CD4-positive, alpha-beta T cell (primary cell): Measurements from ENCODE around the gene GEMIN7. TPM values are rescaled to one million over a fixed set of nuclear protein-coding genes. Genes with fewer than 3 reads are reported as not detected.

ENCODE experiments used
- ATAC-seq: fragments of 200-7000 bp; cut with Tn5 transposase; one replicate; pipeline ENCODE4 v1.10.0; 2022; ENCODE audit warnings: mild to moderate bottlenecking; ENCODE audit not compliant: poor library complexity
- CTCF ChIA-PET: fragments of 350-600 bp; sonication (Branson Sonifier 250); formaldehyde crosslinking; loops from one replicate; lab custom pipeline; 2021; ENCODE audit warnings: antibody characterized with exemption, inconsistent platforms; lab: Charles Lee
- POLR2A ChIA-PET: fragments of 350-600 bp; sonication (Branson Sonifier 250); formaldehyde crosslinking; loops from one replicate; lab custom pipeline; 2021; ENCODE audit warnings: antibody characterized with exemption, inconsistent platforms; lab: Charles Lee
- DNase-seq, 14 experiments: peaks; one replicate each; pipeline ENCODE4 v3.0.0-alpha.2; 2013 to 2020; ENCODE audit warnings: mixed read lengths in 2 of 14
- H3K27ac ChIP-seq, 2 donors: one replicate each; pipeline versions ENCODE4 v1.5.1 to v1.7.0; 2013; ENCODE audit warnings: low read length in 2 of 2, low read depth in 1 of 2, mild to moderate bottlenecking in 1 of 2
- H3K27me3 ChIP-seq, 2 experiments: 1 replicate in 1 of 2; 2 replicates in 1 of 2; pipeline versions ENCODE4 v1.6.1 to v1.7.0; 2013; ENCODE audit warnings: low read length in 2 of 2, control low read depth in 1 of 2, mild to moderate bottlenecking in 1 of 2, moderate library complexity in 1 of 2; ENCODE audit not compliant: insufficient read depth in 2 of 2, control insufficient read depth in 1 of 2
- H3K36me3 ChIP-seq: one replicate; pipeline ENCODE4 v1.6.1; 2013; ENCODE audit warnings: low read length, control low read depth; ENCODE audit not compliant: insufficient read depth
- H3K4me1 ChIP-seq: one replicate; pipeline ENCODE4 v1.6.1; 2013; ENCODE audit warnings: low read length, control low read depth; ENCODE audit not compliant: insufficient read depth
- H3K4me3 ChIP-seq: one replicate; pipeline ENCODE4 v1.5.1; 2013; ENCODE audit warnings: mild to moderate bottlenecking, low read length, moderate library complexity
- H3K9me3 ChIP-seq, 2 experiments: 1 replicate in 1 of 2; 2 replicates in 1 of 2; pipeline versions ENCODE4 v1.6.1 to v1.7.0; 2013; ENCODE audit warnings: low read length in 2 of 2, mild to moderate bottlenecking in 2 of 2, control low read depth in 1 of 2, moderate library complexity in 1 of 2; ENCODE audit not compliant: control insufficient read depth in 1 of 2, insufficient read depth in 1 of 2
- H3K27ac Mint-ChIP-seq: one replicate; pipeline ENCODE4 v1.8.0; 2020; ENCODE audit warnings: mixed read lengths
- H3K27me3 Mint-ChIP-seq: one replicate; pipeline ENCODE4 v1.8.0; 2021; ENCODE audit warnings: mixed read lengths
- H3K36me3 Mint-ChIP-seq: one replicate; pipeline ENCODE4 v1.8.0; 2021; ENCODE audit warnings: low read depth, mixed read lengths
- H3K4me1 Mint-ChIP-seq: one replicate; pipeline ENCODE4 v1.8.0; 2021; ENCODE audit warnings: low read depth, mixed read lengths
- H3K4me3 Mint-ChIP-seq: one replicate; pipeline ENCODE4 v1.8.0; 2020; ENCODE audit warnings: mild to moderate bottlenecking, mixed read lengths
- H3K9me3 Mint-ChIP-seq: one replicate; pipeline ENCODE4 v1.8.0; 2020; ENCODE audit warnings: mixed read lengths
- CTCF ChIP-seq: fragments of 200-600 bp; IDR thresholded peaks from one replicate; pipeline ENCODE4 v1.8.0; 2022; ENCODE audit warnings: antibody characterized with exemption, mild to moderate bottlenecking
- intact Hi-C, 2 experiments: fragments of 100-400 bp; cut with DNase I in 1 of 2; cut with micrococcal nuclease in 1 of 2; formaldehyde crosslinking; loops; one replicate each; pipeline versions ENCODE4 v1.15.1 to v1.9.0; 2023 to 2025; cut with DNase I, micrococcal nuclease
- total RNA-seq, 174 experiments: library from RNA in 2 of 174; stranded (reverse) in 2 of 174; gene quantifications; one replicate each; pipeline ENCODE4 v1.2.3 and lab custom pipeline; 2021 to 2026

GEMIN7 gene
- total RNA-seq, 2 experiments from 2014 or later = 4.0 to 4.8 TPM

GRCh38 chr19:45119582-45119981, 40.5 kb downstream of the GEMIN7 start:
- POLR2A ChIA-PET = interaction anchor here (0.7 to 1.7 kb wide), 2 partner anchors 16 to 448 kb away, joined by 3 to 5 read pairs; no protein-coding TSS in a partner anchor
- DNase-seq = no peak
- Histone ChIP-seq H3K4me3 (no peak overlapping the region), H3K27ac (no peak overlapping the region), H3K9me3 (no peaks in the 10 kb centered on the region), H3K27me3 (no peaks in the 10 kb centered on the region), H3K4me1 (peaks cover 59% of the 10 kb centered on the region), H3K36me3 (no peaks in the 10 kb centered on the region)
- ATAC-seq = no peak
- peaks cover 70% of the 10 kb centered on the region for H3K4me1 Mint-ChIP-seq
- H3K27ac Mint-ChIP-seq = no peak overlapping the region
- no peak for TF ChIP-seq CTCF
- CTCF ChIA-PET = no interaction called here
- no peak overlapping the region for H3K4me3 Mint-ChIP-seq
- no peaks in the 10 kb centered on the region for H3K36me3 Mint-ChIP-seq
- no peaks in the 10 kb centered on the region for H3K9me3 Mint-ChIP-seq
- intact Hi-C loops = no loop called here
- no peaks in the 10 kb centered on the region for H3K27me3 Mint-ChIP-seq

- H3K4me1 ChIP-seq = peaks cover 55% of the 10 kb centered on the region
- no peak for TF ChIP-seq CTCF
- H3K36me3 Mint-ChIP-seq = no peaks in the 10 kb centered on the region
- H3K27me3 Mint-ChIP-seq = no peaks in the 10 kb centered on the region
- H3K27ac Mint-ChIP-seq = no peak overlapping the region
- no peak for ATAC-seq
- POLR2A ChIA-PET = no interaction called here
- no peak overlapping the region for H3K27ac ChIP-seq
- DNase-seq = no peak
- intact Hi-C loops = no loop called here
- H3K4me1 Mint-ChIP-seq = peaks cover 62% of the 10 kb centered on the region
- H3K9me3 Mint-ChIP-seq = no peaks in the 10 kb centered on the region
- no peaks in the 10 kb centered on the region for H3K36me3 ChIP-seq
- no peak overlapping the region for H3K4me3 ChIP-seq
- H3K4me3 Mint-ChIP-seq = no peak overlapping the region
- CTCF ChIA-PET = no interaction called here
- H3K27me3 ChIP-seq = no peaks in the 10 kb centered on the region
- H3K9me3 ChIP-seq = no peaks in the 10 kb centered on the region
These were observed 42.8 kb downstream of the GEMIN7 start for GRCh38 chr19:45121827-45122345.

- ChIA-PET POLR2A (no interaction called here), CTCF (no interaction called here)
- no peaks in the 10 kb centered on the region for H3K27me3 Mint-ChIP-seq
- ATAC-seq = no peak
- no peaks in the 10 kb centered on the region for H3K27me3 ChIP-seq
- no peaks in the 10 kb centered on the region for H3K36me3 ChIP-seq
- H3K27ac Mint-ChIP-seq = peak overlapping the region; percentile 53
- H3K36me3 Mint-ChIP-seq = no peaks in the 10 kb centered on the region
- H3K4me1 Mint-ChIP-seq = peaks cover 53% of the 10 kb centered on the region
- peaks cover 45% of the 10 kb centered on the region for H3K4me1 ChIP-seq
- no peaks in the 10 kb centered on the region for H3K9me3 ChIP-seq
- no peak for DNase-seq
- no peak for TF ChIP-seq CTCF
- no peaks in the 10 kb centered on the region for H3K9me3 Mint-ChIP-seq
- H3K27ac ChIP-seq = no peak overlapping the region
- no peak overlapping the region for H3K4me3 Mint-ChIP-seq
- no peak overlapping the region for H3K4me3 ChIP-seq
- intact Hi-C loops = no loop called here
These were observed 43.8 kb downstream of the GEMIN7 start for GRCh38 chr19:45122832-45123231.
